ENCODE measurements around the gene EXT2.

- no peak for TF ChIP-seq POLR2A (IDR thresholded peaks at IDR 0.05)
- TF ChIP-seq CTCF (IDR thresholded peaks at IDR 0.05), result no peak
These were observed 178.9 kb downstream of the EXT2 start for GRCh38 chr11:44274404-44274803.

Measured in testis (tissue), 2 donors.